K562 (cell line): ENCODE results near the gene PDE4A. TPM values are rescaled to one million over a fixed set of nuclear protein-coding genes. Genes with fewer than 3 reads are reported as not detected.
A peak's percentile ranks its signal among the peaks of the same experiment; 100 is the strongest.

Experiments used
- C11orf30 ChIP-seq: fragments of 450-650 bp; IDR thresholded peaks from 2 replicates; pipeline ENCODE4 v1.6.1; 2016; ENCODE audit warnings: low read depth, mild to moderate bottlenecking
- CHD7 ChIP-seq: fragments of 200-600 bp; sonication (generic); IDR thresholded peaks from one replicate; pipeline ENCODE4 v1.6.1; 2012; ENCODE audit warnings: mild to moderate bottlenecking, low read depth, low read length, inconsistent platforms
- E2F4 ChIP-seq: sonication (generic); formaldehyde crosslinking; IDR thresholded peaks from 2 replicates; pipeline ENCODE4 v1.8.0; 2022; ENCODE audit warnings: mild to moderate bottlenecking, low read depth, missing genetic modification reagents
- ETV6 ChIP-seq, 3 experiments: fragments of 150-350 bp in 1 of 3; sonication (generic) in 1 of 3; formaldehyde crosslinking in 1 of 3; IDR thresholded peaks; 2 replicates each; pipeline versions ENCODE4 v1.6.1 to v1.8.0; 2014 to 2022; ENCODE audit warnings: borderline replicate concordance in 2 of 3, low read depth in 2 of 3, antibody characterized with exemption in 1 of 3, low read length in 1 of 3, mild to moderate bottlenecking in 1 of 3, missing genetic modification reagents in 1 of 3
- GATAD2A ChIP-seq: fragments of 450-650 bp; IDR thresholded peaks from 2 replicates; pipeline ENCODE4 v1.6.1; 2017
- HNRNPK ChIP-seq: fragments of 200-400 bp; formaldehyde crosslinking; IDR thresholded peaks from one replicate; pipeline ENCODE4 v1.6.1; 2018; ENCODE audit warnings: mild to moderate bottlenecking, low read depth, low read length; ENCODE audit not compliant: poor library complexity, severe bottlenecking
- NFIX ChIP-seq: fragments of 250-450 bp; sonication (Bioruptor Pico); IDR thresholded peaks from 2 replicates; pipeline ENCODE4 v1.4.0; 2020; ENCODE audit warnings: low read depth, mild to moderate bottlenecking, moderate library complexity
- PCBP2 ChIP-seq: fragments of 200-400 bp; formaldehyde crosslinking; IDR thresholded peaks from 2 replicates; pipeline ENCODE4 v1.6.1; 2018; ENCODE audit warnings: low read length, low read depth, mild to moderate bottlenecking, moderate library complexity; ENCODE audit not compliant: poor library complexity, severe bottlenecking
- PML ChIP-seq: IDR thresholded peaks from 2 replicates; pipeline ENCODE4 v1.6.1; 2012; ENCODE audit warnings: low read length, inconsistent platforms
- RHOXF2B ChIP-seq: fragments of 250-450 bp; sonication (Bioruptor Pico); conservative IDR thresholded peaks from 2 replicates; pipeline ENCODE4 v1.5.1; 2021
- TCF7L2 ChIP-seq: fragments of 150-350 bp; IDR thresholded peaks from 2 replicates; pipeline ENCODE4 v1.6.1; 2016; ENCODE audit warnings: low read depth, mild to moderate bottlenecking, low read length, moderate library complexity
- ZBTB43 ChIP-seq: sonication (generic); formaldehyde crosslinking; IDR thresholded peaks from 2 replicates; pipeline ENCODE4 v1.8.0; 2023; ENCODE audit warnings: mild to moderate bottlenecking, missing genetic modification reagents
- ZNF165 ChIP-seq: fragments of 250-450 bp; sonication (Bioruptor Pico); IDR thresholded peaks from 2 replicates; pipeline ENCODE4 v1.4.0; 2020; ENCODE audit warnings: borderline replicate concordance
- polyA plus RNA-seq, 8 experiments: library from polyadenylated mRNA; depleted of rRNA in 4 of 8; stranded (reverse) in 5 of 8; unstranded in 3 of 8; fragments of >200 nt; fragmentation: Nextera tagmentation in 2 of 8; fragmentation: Illumina TruSeq in 1 of 8; extraction: Ambion mirVana in 2 of 8; extraction: Trizol in 1 of 8; gene quantifications; 2 replicates each; pipeline versions ENCODE4 v1.2.1 to v1.2.3, GENCODE V29; 2011 to 2014; ENCODE audit warnings: inconsistent platforms in 1 of 8, missing spikeins in 1 of 8
- total RNA-seq, 7 experiments: library from RNA; depleted of rRNA in 6 of 7; stranded (reverse); fragments of >200 nt in 6 of 7; fragmentation: Illumina TruSeq in 2 of 7; extraction: Trizol in 2 of 7; gene quantifications; 2 replicates each; pipeline versions ENCODE4 v1.2.1 to v1.2.3, GENCODE V29; 2011 to 2021; ENCODE audit warnings: low replicate concordance in 1 of 7

Gene PDE4A
- total and polyA plus RNA-seq, 9 of the 15 experiments (the other 6 are each of a cell fraction or from before 2014, with no cell fraction given): 0.66 to 26.9 (median 4.6) TPM

- TF ChIP-seq ZNF165 (CRISPR knock-in tag): no peak
- no peak for TF ChIP-seq NFIX
- no peak for TF ChIP-seq E2F4 (CRISPR knock-in tag)
- TF ChIP-seq RHOXF2B: no peak
- TF ChIP-seq HNRNPK: no peak
- TF ChIP-seq ZBTB43 (CRISPR knock-in tag): no peak
- no peak for TF ChIP-seq GATAD2A
- TF ChIP-seq CHD7: no peak
- TF ChIP-seq C11orf30: peak; percentile 94
- no peak for TF ChIP-seq ETV6 (IDR thresholded peaks at IDR 0.05; ENCODE audit: borderline replicate concordance in 1 of 2, low read depth in 2 of 2, low read length in 1 of 2)
- TF ChIP-seq ETV6 (CRISPR knock-in tag; IDR thresholded peaks at IDR 0.05; ENCODE audit: borderline replicate concordance): no peak
- TF ChIP-seq PCBP2: no peak
- peak; percentile 65; the same call in 1 of the 2 replicates for TF ChIP-seq PML
- TF ChIP-seq TCF7L2: no peak
Measured at GRCh38 chr19:10380313-10381102, 39.8 kb upstream of the PDE4A start, which contains the start of gene TYK2 (continued).
